Measurements from ENCODE around the gene MAPKAPK3. TPM values are rescaled to one million over a fixed set of nuclear protein-coding genes. Genes with fewer than 3 reads are reported as not detected.

The MAPKAPK3 gene
- total RNA-seq, 1 donor from 2014 or later: 37.0 TPM

GRCh38 chr3:50657816-50658215, 40.9 kb downstream of the MAPKAPK3 start:
- TF ChIP-seq CTCF (conservative IDR thresholded peaks at IDR 0.05): no peak
- H3K4me3 Mint-ChIP-seq: no peak overlapping the region
- no peaks in the 10 kb centered on the region for H3K4me1 Mint-ChIP-seq
- H3K36me3 Mint-ChIP-seq (ENCODE audit: low read depth): no peaks in the 10 kb centered on the region
- H3K9me3 Mint-ChIP-seq: no peaks in the 10 kb centered on the region
- DNase-seq (ENCODE audit: low read depth, low spot score): no peak
- no peaks in the 10 kb centered on the region for H3K27me3 Mint-ChIP-seq (ENCODE audit: low read depth)
- H3K27ac Mint-ChIP-seq (ENCODE audit: unreplicated experiment): no peak overlapping the region

GRCh38 chr3:50658416-50658815, 41.5 kb downstream of the MAPKAPK3 start:
- Mint-ChIP-seq H3K9me3 (no peaks in the 10 kb centered on the region), H3K4me1 (no peaks in the 10 kb centered on the region), H3K36me3 (ENCODE audit: low read depth) (no peaks in the 10 kb centered on the region), H3K4me3 (no peak overlapping the region), H3K27me3 (ENCODE audit: low read depth) (no peaks in the 10 kb centered on the region), H3K27ac (ENCODE audit: unreplicated experiment) (no peak overlapping the region)
- no peak for DNase-seq (ENCODE audit: low read depth, low spot score)
- no peak for TF ChIP-seq CTCF (conservative IDR thresholded peaks at IDR 0.05)

- no peak for TF ChIP-seq CTCF (conservative IDR thresholded peaks at IDR 0.05)
- Mint-ChIP-seq H3K9me3 (no peaks in the 10 kb centered on the region), H3K36me3 (ENCODE audit: low read depth) (no peaks in the 10 kb centered on the region), H3K4me1 (no peaks in the 10 kb centered on the region), H3K4me3 (no peak overlapping the region), H3K27ac (ENCODE audit: unreplicated experiment) (no peak overlapping the region), H3K27me3 (ENCODE audit: low read depth) (no peaks in the 10 kb centered on the region)
- no peak for DNase-seq (ENCODE audit: low read depth, low spot score)
Observed at GRCh38 chr3:50658831-50659230, 41.9 kb downstream of the MAPKAPK3 start.

- H3K9me3 Mint-ChIP-seq: no peaks in the 10 kb centered on the region
- no peak for DNase-seq (ENCODE audit: low read depth, low spot score)
- H3K4me1 Mint-ChIP-seq: no peaks in the 10 kb centered on the region
- no peak overlapping the region for H3K27ac Mint-ChIP-seq (ENCODE audit: unreplicated experiment)
- no peak overlapping the region for H3K4me3 Mint-ChIP-seq
- H3K36me3 Mint-ChIP-seq (ENCODE audit: low read depth): no peaks in the 10 kb centered on the region
- TF ChIP-seq CTCF (conservative IDR thresholded peaks at IDR 0.05): no peak
- no peaks in the 10 kb centered on the region for H3K27me3 Mint-ChIP-seq (ENCODE audit: low read depth)
Observed at GRCh38 chr3:50660386-50660785, 43.4 kb downstream of the MAPKAPK3 start.

GRCh38 chr3:50661321-50661837, 44.4 kb downstream of the MAPKAPK3 start:
- DNase-seq (ENCODE audit: low read depth, low spot score): no peak
- H3K9me3 Mint-ChIP-seq: no peaks in the 10 kb centered on the region
- no peak for TF ChIP-seq CTCF (conservative IDR thresholded peaks at IDR 0.05)
- no peaks in the 10 kb centered on the region for H3K27me3 Mint-ChIP-seq (ENCODE audit: low read depth)
- H3K4me1 Mint-ChIP-seq: no peaks in the 10 kb centered on the region
- H3K4me3 Mint-ChIP-seq: no peak overlapping the region
- H3K27ac Mint-ChIP-seq (ENCODE audit: unreplicated experiment): no peak overlapping the region
- H3K36me3 Mint-ChIP-seq (ENCODE audit: low read depth): no peaks in the 10 kb centered on the region

GRCh38 chr3:50662408-50662807, 45.5 kb downstream of the MAPKAPK3 start:
- no peak overlapping the region for H3K27ac Mint-ChIP-seq (ENCODE audit: unreplicated experiment)
- H3K27me3 Mint-ChIP-seq (ENCODE audit: low read depth): peaks cover 6% of the 10 kb centered on the region
- no peak for DNase-seq (ENCODE audit: low read depth, low spot score)

More at GRCh38 chr3:50662408-50662807, 45.5 kb downstream of the MAPKAPK3 start:
- Mint-ChIP-seq H3K9me3 (no peaks in the 10 kb centered on the region), H3K36me3 (ENCODE audit: low read depth) (no peaks in the 10 kb centered on the region), H3K4me1 (no peaks in the 10 kb centered on the region), H3K4me3 (no peak overlapping the region)
- TF ChIP-seq CTCF (conservative IDR thresholded peaks at IDR 0.05): no peak

Data from neural crest cell (in vitro differentiated cells).